Measurements from ENCODE around the gene IFT80. TPM values are rescaled to one million over a fixed set of nuclear protein-coding genes. Genes with fewer than 3 reads are reported as not detected.

IFT80 gene
- total RNA-seq, 1 experiment from 2014 or later = 59.4 TPM

DNA sequence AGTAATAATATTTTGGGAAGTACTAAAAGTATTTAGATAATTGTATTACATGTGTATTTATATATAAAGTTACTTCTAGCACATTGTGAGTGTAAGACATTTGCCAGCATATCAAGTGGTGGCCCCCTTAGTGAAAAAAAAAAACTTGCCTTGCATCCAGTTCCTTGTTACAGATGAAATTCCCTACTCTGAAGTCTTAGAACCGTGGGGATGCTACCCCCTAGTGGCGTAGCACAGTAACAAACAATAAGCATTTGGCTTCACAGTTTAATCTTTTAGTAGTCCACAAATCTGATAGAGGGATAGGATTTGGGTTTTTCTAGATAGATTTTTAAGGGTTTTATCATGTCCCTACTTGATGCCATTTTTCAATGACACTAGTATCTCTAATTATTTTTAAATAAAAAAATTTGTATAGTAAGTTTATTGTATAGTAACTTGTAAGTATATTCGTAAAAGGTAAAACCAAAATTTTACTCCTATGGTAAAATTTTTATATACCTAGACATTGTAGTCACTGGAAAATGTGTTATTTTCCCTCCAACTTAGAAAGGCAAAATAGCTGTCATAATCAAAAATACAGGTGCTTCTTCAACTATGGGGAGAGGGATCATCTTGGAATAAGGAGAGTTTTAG is 14.7 kb upstream of the IFT80 start:
- H3K4me3 ChIP-seq = no peak overlapping the region
- DNase-seq = peak; percentile 61 to 67
- CTCF ChIA-PET = interaction anchor here (0.7 to 0.9 kb wide), 4 partner anchors 12 to 1165 kb away, joined by 3 to 9 read pairs (median 4); no protein-coding TSS in a partner anchor
- H3K9me2 ChIP-seq (ENCODE audit: insufficient read depth) = no peaks in the 10 kb centered on the region
- H3F3A ChIP-seq (ENCODE audit: insufficient read depth, low read depth) = peaks cover 65% of the 10 kb centered on the region
- intact Hi-C loops (cut with micrococcal nuclease; ENCODE audit: unreplicated experiment) = loop anchor here (1.0 to 2.0 kb wide), 3 partner anchors 249 to 1150 kb away; no protein-coding TSS in a partner anchor
- H3K9me3 ChIP-seq (ENCODE audit: insufficient read depth, low read depth) = no peaks in the 10 kb centered on the region
- H3K79me2 ChIP-seq (ENCODE audit: low read depth) = peaks cover 48% of the 10 kb centered on the region
- H3K27ac ChIP-seq = no peak overlapping the region
- H3K4me2 ChIP-seq = no peak overlapping the region
- no peak overlapping the region for H2AFZ ChIP-seq
- peaks cover 6% of the 10 kb centered on the region for H4K20me1 ChIP-seq (ENCODE audit: insufficient read depth)
- H3K36me3 ChIP-seq (ENCODE audit: low read depth) = peaks cover 80% of the 10 kb centered on the region
- POLR2A ChIA-PET (ENCODE audit: unreplicated experiment) = no interaction called here
- no peaks in the 10 kb centered on the region for H3K4me1 ChIP-seq (replicated peaks; ENCODE audit: insufficient read depth)
- TF ChIP-seq, protein P1, sequence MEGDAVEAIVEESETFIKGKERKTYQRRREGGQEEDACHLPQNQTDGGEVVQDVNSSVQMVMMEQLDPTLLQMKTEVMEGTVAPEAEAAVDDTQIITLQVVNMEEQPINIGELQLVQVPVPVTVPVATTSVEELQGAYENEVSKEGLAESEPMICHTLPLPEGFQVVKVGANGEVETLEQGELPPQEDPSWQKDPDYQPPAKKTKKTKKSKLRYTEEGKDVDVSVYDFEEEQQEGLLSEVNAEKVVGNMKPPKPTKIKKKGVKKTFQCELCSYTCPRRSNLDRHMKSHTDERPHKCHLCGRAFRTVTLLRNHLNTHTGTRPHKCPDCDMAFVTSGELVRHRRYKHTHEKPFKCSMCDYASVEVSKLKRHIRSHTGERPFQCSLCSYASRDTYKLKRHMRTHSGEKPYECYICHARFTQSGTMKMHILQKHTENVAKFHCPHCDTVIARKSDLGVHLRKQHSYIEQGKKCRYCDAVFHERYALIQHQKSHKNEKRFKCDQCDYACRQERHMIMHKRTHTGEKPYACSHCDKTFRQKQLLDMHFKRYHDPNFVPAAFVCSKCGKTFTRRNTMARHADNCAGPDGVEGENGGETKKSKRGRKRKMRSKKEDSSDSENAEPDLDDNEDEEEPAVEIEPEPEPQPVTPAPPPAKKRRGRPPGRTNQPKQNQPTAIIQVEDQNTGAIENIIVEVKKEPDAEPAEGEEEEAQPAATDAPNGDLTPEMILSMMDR (conservative IDR thresholded peaks at IDR 0.05) = peak; percentile 94
- TF ChIP-seq EZH2 (IDR thresholded peaks at IDR 0.05; ENCODE audit: low read depth) = no peak
- BruUV-seq (replicated peaks) = no TSS peak
- H3K27me3 ChIP-seq (ENCODE audit: insufficient read depth, low read depth) = no peaks in the 10 kb centered on the region

DNA sequence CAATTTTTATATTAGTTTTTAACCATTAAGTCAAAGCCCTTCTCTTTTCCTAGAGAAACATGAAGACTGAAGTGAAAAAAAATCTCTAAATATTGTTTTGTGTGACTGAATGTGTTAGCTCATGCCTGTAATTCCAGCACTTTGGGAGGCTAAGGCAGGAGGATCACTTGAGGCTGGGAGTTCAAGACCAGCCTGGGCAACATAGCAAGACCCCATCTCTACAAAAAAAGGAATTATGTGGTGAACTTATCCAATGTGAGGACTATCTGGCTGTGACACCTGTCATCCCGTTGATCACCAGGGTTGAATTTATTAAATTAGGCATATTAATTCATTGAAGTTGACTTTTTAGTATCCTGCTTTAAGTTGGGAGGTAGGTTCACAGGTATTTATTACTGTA is 13.5 kb upstream of the IFT80 start:
- no peak overlapping the region for H3K4me2 ChIP-seq
- H3K9me2 ChIP-seq (ENCODE audit: insufficient read depth) = no peaks in the 10 kb centered on the region
- peaks cover 73% of the 10 kb centered on the region for H3F3A ChIP-seq (ENCODE audit: insufficient read depth, low read depth)
- H2AFZ ChIP-seq = no peak overlapping the region
- no peak for DNase-seq
- ChIA-PET CTCF (no interaction called here), POLR2A (ENCODE audit: unreplicated experiment) (interaction anchor here (0.6 kb wide), 1 partner anchor 1064 kb away, joined by 4 read pairs; no protein-coding TSS in a partner anchor)
- no peaks in the 10 kb centered on the region for H3K27me3 ChIP-seq (ENCODE audit: insufficient read depth, low read depth)
- H3K36me3 ChIP-seq (ENCODE audit: low read depth) = peaks cover 78% of the 10 kb centered on the region
- no peaks in the 10 kb centered on the region for H3K4me1 ChIP-seq (replicated peaks; ENCODE audit: insufficient read depth)
- peaks cover 6% of the 10 kb centered on the region for H4K20me1 ChIP-seq (ENCODE audit: insufficient read depth)
- 0 out of 2 replicates have a peak overlapping the region, but pooled peaks have one; percentile 18 for H3K27ac ChIP-seq
- TF ChIP-seq, protein P1 (conservative IDR thresholded peaks at IDR 0.05) = no peak
- no peak for TF ChIP-seq EZH2 (IDR thresholded peaks at IDR 0.05; ENCODE audit: low read depth)
- BruUV-seq (replicated peaks) = no TSS peak
- no peaks in the 10 kb centered on the region for H3K9me3 ChIP-seq (ENCODE audit: insufficient read depth, low read depth)
- no peak overlapping the region for H3K4me3 ChIP-seq
- H3K79me2 ChIP-seq (ENCODE audit: low read depth) = peaks cover 61% of the 10 kb centered on the region
- intact Hi-C loops (cut with micrococcal nuclease; ENCODE audit: unreplicated experiment) = loop anchor here (2.0 kb wide), 1 partner anchor 248 kb away; no protein-coding TSS in a partner anchor

GRCh38 chr3:160409812-160410610 is 11.0 kb upstream of the IFT80 start:
- BruUV-seq (replicated peaks) = TSS peak; percentile 1
- CTCF ChIA-PET = no interaction called here
- H3K36me3 ChIP-seq (ENCODE audit: low read depth) = peaks cover 65% of the 10 kb centered on the region
- H3K27me3 ChIP-seq (ENCODE audit: insufficient read depth, low read depth) = no peaks in the 10 kb centered on the region
- no peak overlapping the region for H3K4me3 ChIP-seq
- H3K27ac ChIP-seq = peak overlapping the region; percentile 20
- no peak overlapping the region for H2AFZ ChIP-seq
- intact Hi-C loops (cut with micrococcal nuclease; ENCODE audit: unreplicated experiment) = loop anchor here (2.0 to 10.0 kb wide), 2 partner anchors 17 to 775 kb away; no protein-coding TSS in a partner anchor
- no peaks in the 10 kb centered on the region for H3K9me3 ChIP-seq (ENCODE audit: insufficient read depth, low read depth)
- H4K20me1 ChIP-seq (ENCODE audit: insufficient read depth) = peaks cover 6% of the 10 kb centered on the region; the same call in 1 of the 2 replicates
- H3K4me1 ChIP-seq (replicated peaks; ENCODE audit: insufficient read depth) = no peaks in the 10 kb centered on the region
- peaks cover 62% of the 10 kb centered on the region for H3F3A ChIP-seq (ENCODE audit: insufficient read depth, low read depth)
- TF ChIP-seq, protein P1 (conservative IDR thresholded peaks at IDR 0.05) = no peak
- TF ChIP-seq EZH2 (IDR thresholded peaks at IDR 0.05; ENCODE audit: low read depth) = no peak
- POLR2A ChIA-PET (ENCODE audit: unreplicated experiment) = interaction anchor here (0.5 kb wide), 1 partner anchor 1735 kb away, joined by 10 read pairs; no protein-coding TSS in a partner anchor
- H3K4me2 ChIP-seq = no peak overlapping the region
- H3K79me2 ChIP-seq (ENCODE audit: low read depth) = peaks cover 77% of the 10 kb centered on the region
- H3K9me2 ChIP-seq (ENCODE audit: insufficient read depth) = no peaks in the 10 kb centered on the region
- no peak for DNase-seq

Measured in PC-9 (cell line).